K562 (cell line): ENCODE data around the gene FAM50A. TPM values are rescaled to one million over a fixed set of nuclear protein-coding genes. Genes with fewer than 3 reads are reported as not detected.

ENCODE experiments used
- ATAC-seq: fragments of 200-7000 bp; cut with Tn5 transposase; 3 replicates; pipeline ENCODE4 v1.9.1; 2020; ENCODE audit warnings: moderate library complexity
- BruUV-seq: library from RNA; stranded (reverse); fragments of 400-500 nt; replicated peaks from 2 replicates; lab custom pipeline; 2021; lab: Mats Ljungman, UMichigan
- CTCF ChIA-PET: fragments of 300-600 bp; formaldehyde crosslinking; extraction: SDS; loops from one replicate; lab custom pipeline; 2021; ENCODE audit warnings: low intra/inter-chr PET ratio; lab: Yijun Ruan, JAX
- POLR2A ChIA-PET: fragments of 300-600, 350-650 bp; sonication (Branson Sonifier 250); formaldehyde crosslinking; extraction: SDS; loops from one replicate; lab custom pipeline; 2021; ENCODE audit warnings: antibody characterized with exemption, inconsistent platforms; lab: Yijun Ruan, JAX
- DNase-seq, 4 experiments: peaks; one replicate each; pipeline versions ENCODE4 v3.0.0 to v3.0.0-alpha.2; 2011 to 2018; ENCODE audit warnings: low spot score in 3 of 4, mixed read lengths in 3 of 4; ENCODE audit errors: extremely low read depth in 1 of 4
- FAIRE-seq: peaks from 2 replicates; lab custom pipeline; 2011; peaks lifted over from hg19 to GRCh38; lab: Jason Lieb, UNC
- H2AFZ ChIP-seq: 2 replicates; pipeline ENCODE4 v1.6.0; 2011; ENCODE audit warnings: low read depth, low read length, control low read depth, inconsistent platforms
- H3K27ac ChIP-seq: fragments of 200-600 bp; 3 replicates; pipeline ENCODE4 v1.8.0; 2011; ENCODE audit warnings: low read depth, mild to moderate bottlenecking, control low read depth, inconsistent platforms, low read length, moderate library complexity, mixed read lengths; ENCODE audit errors: extremely low read depth
- H3K27me3 ChIP-seq, 2 experiments: fragments of 300-600 bp in 1 of 2; 2 replicates in 1 of 2; 3 replicates in 1 of 2; pipeline versions ENCODE4 v1.6.0 to v1.8.0; 2011; ENCODE audit warnings: inconsistent platforms in 2 of 2, low read length in 2 of 2, mild to moderate bottlenecking in 1 of 2, mixed read lengths in 1 of 2, moderate library complexity in 1 of 2; ENCODE audit not compliant: control insufficient read depth in 2 of 2, insufficient read depth in 2 of 2
- H3K36me3 ChIP-seq: fragments of 300-600 bp; 3 replicates; pipeline ENCODE4 v1.8.0; 2011; ENCODE audit warnings: mild to moderate bottlenecking, low read length, inconsistent platforms; ENCODE audit not compliant: control insufficient read depth, insufficient read depth
- H3K4me1 ChIP-seq, 2 experiments: fragments of 200-600 bp in 1 of 2; replicated peaks in 1 of 2; 2 replicates in 1 of 2; 3 replicates in 1 of 2; pipeline versions ENCODE4 v1.5.1 to v1.8.0; 2011; ENCODE audit warnings: inconsistent platforms in 2 of 2, low read length in 2 of 2, mild to moderate bottlenecking in 1 of 2, mixed read lengths in 1 of 2, moderate library complexity in 1 of 2; ENCODE audit not compliant: control insufficient read depth in 2 of 2, insufficient read depth in 2 of 2
- H3K4me2 ChIP-seq: 2 replicates; pipeline ENCODE4 v1.6.1; 2011; ENCODE audit warnings: low read length, control low read depth, inconsistent platforms, mixed read lengths; ENCODE audit not compliant: insufficient read depth
- H3K4me3 ChIP-seq: fragments of 200-600 bp; sonication (generic), shearing (Covaris generic); 2 replicates; pipeline ENCODE4 v1.5.1; 2016; ENCODE audit warnings: control low read depth, inconsistent platforms
- H3K79me2 ChIP-seq: fragments of 200-600 bp; 3 replicates; pipeline ENCODE4 v1.8.0; 2011; ENCODE audit warnings: low read length, inconsistent platforms; ENCODE audit not compliant: control insufficient read depth, insufficient read depth
- H3K9ac ChIP-seq, 2 experiments: 2 replicates each; pipeline versions ENCODE4 v1.6.0 to v1.6.1; 2011; ENCODE audit warnings: low read depth in 2 of 2, low read length in 2 of 2, control low read depth in 1 of 2, inconsistent platforms in 1 of 2, mild to moderate bottlenecking in 1 of 2, mixed read lengths in 1 of 2; ENCODE audit not compliant: insufficient read depth in 1 of 2
- H3K9me1 ChIP-seq: one replicate; pipeline ENCODE4 v1.6.0; 2011; ENCODE audit warnings: inconsistent platforms, mild to moderate bottlenecking, low read length, moderate library complexity; ENCODE audit not compliant: control insufficient read depth, insufficient read depth
- H3K9me3 ChIP-seq: replicated peaks from 2 replicates; pipeline ENCODE4 v1.5.1; 2011; ENCODE audit warnings: low read depth, low read length, inconsistent platforms; ENCODE audit not compliant: control insufficient read depth, insufficient read depth
- H4K20me1 ChIP-seq: replicated peaks from 2 replicates; pipeline ENCODE4 v1.6.1; 2011; ENCODE audit warnings: low read length, inconsistent platforms, mixed read lengths; ENCODE audit not compliant: control insufficient read depth, insufficient read depth
- CCAR2 ChIP-seq: fragments of 200-400 bp; formaldehyde crosslinking; IDR thresholded peaks from 2 replicates; pipeline ENCODE4 v1.6.1; 2017; ENCODE audit warnings: mild to moderate bottlenecking, low read depth, low read length
- NCOR1 ChIP-seq: fragments of 450-650 bp; IDR thresholded peaks from 2 replicates; pipeline ENCODE4 v1.6.1; 2016; ENCODE audit warnings: mild to moderate bottlenecking, moderate library complexity
- POLR2AphosphoS2 ChIP-seq: IDR thresholded peaks from 2 replicates; pipeline ENCODE4 v1.6.1; 2012; ENCODE audit warnings: low read length, improper control_type of control experiment
- PTRF ChIP-seq: fragments of 450-650 bp; IDR thresholded peaks from 2 replicates; pipeline ENCODE4 v1.6.1; 2016; ENCODE audit warnings: mild to moderate bottlenecking, missing genetic modification characterization, missing compliant biosample characterization
- PURB ChIP-seq: sonication (generic); formaldehyde crosslinking; IDR thresholded peaks from 2 replicates; pipeline ENCODE4 v1.9.0; 2021; ENCODE audit warnings: low read depth, mild to moderate bottlenecking, missing genetic modification reagents
- RBM15 ChIP-seq: fragments of 200-400 bp; formaldehyde crosslinking; IDR thresholded peaks from 2 replicates; pipeline ENCODE4 v1.6.1; 2018; ENCODE audit warnings: mild to moderate bottlenecking, low read length, moderate library complexity; ENCODE audit not compliant: insufficient read depth
- SIX5 ChIP-seq, 2 experiments: IDR thresholded peaks; 2 replicates each; pipeline ENCODE4 v1.6.1; 2011; ENCODE audit warnings: low read length in 2 of 2, borderline replicate concordance in 1 of 2, low read depth in 1 of 2, mild to moderate bottlenecking in 1 of 2, moderate library complexity in 1 of 2; ENCODE audit not compliant: insufficient read depth in 1 of 2
- ZNF212 ChIP-seq: fragments of 450-650 bp; formaldehyde crosslinking; IDR thresholded peaks from 2 replicates; pipeline ENCODE4 v1.4.0; 2020; ENCODE audit warnings: mild to moderate bottlenecking
- ZNF274 ChIP-seq: IDR thresholded peaks from 2 replicates; pipeline ENCODE4 v1.6.1; 2011; ENCODE audit warnings: low read depth, mild to moderate bottlenecking, low read length, moderate library complexity, borderline replicate concordance
- ZNF384 ChIP-seq: IDR thresholded peaks from 2 replicates; pipeline ENCODE4 v1.6.1; 2012; ENCODE audit warnings: low read depth, low read length, improper control_type of control experiment
- WGBS: fragments of 100-300 bp; shearing (Covaris generic); methylation state at CpG from one replicate; pipeline ENCODE4 v1.1.6; 2016; ENCODE audit warnings: low coverage, mixed read lengths; ENCODE audit not compliant: insufficient coverage; ENCODE audit errors: missing lambda C conversion rate; 5-methylcytosine and 5-hydroxymethylcytosine counted together
- in situ Hi-C: fragments of 300-500 bp; cut with MboI; formaldehyde crosslinking; loops from 4 replicates; pipeline ENCODE4 v1.15.0; 2018; ENCODE audit warnings: inconsistent platforms, mixed read lengths
- intact Hi-C: fragments of 100-400 bp; cut with micrococcal nuclease; formaldehyde crosslinking; loops from 2 replicates; pipeline ENCODE4 v1.14.2; 2022
- polyA plus RNA-seq, 8 experiments: library from polyadenylated mRNA; depleted of rRNA in 4 of 8; stranded (reverse) in 5 of 8; unstranded in 3 of 8; fragments of >200 nt; fragmentation: Nextera tagmentation in 2 of 8; fragmentation: Illumina TruSeq in 1 of 8; extraction: Ambion mirVana in 2 of 8; extraction: Trizol in 1 of 8; gene quantifications; 2 replicates each; pipeline versions ENCODE4 v1.2.1 to v1.2.3, GENCODE V29; 2011 to 2014; ENCODE audit warnings: inconsistent platforms in 1 of 8, missing spikeins in 1 of 8
- total RNA-seq, 7 experiments: library from RNA; depleted of rRNA in 6 of 7; stranded (reverse); fragments of >200 nt in 6 of 7; fragmentation: Illumina TruSeq in 2 of 7; extraction: Trizol in 2 of 7; gene quantifications; 2 replicates each; pipeline versions ENCODE4 v1.2.1 to v1.2.3, GENCODE V29; 2011 to 2021; ENCODE audit warnings: low replicate concordance in 1 of 7
- TF ChIP-seq, protein P1 (sequence below): fragments of 450-650 bp; formaldehyde crosslinking; IDR thresholded peaks from 2 replicates; pipeline ENCODE4 v1.4.0; 2020; ENCODE audit warnings: mild to moderate bottlenecking, moderate library complexity
- TF ChIP-seq, protein P2 (sequence below): fragments of 250-450 bp; sonication (Bioruptor Pico); IDR thresholded peaks from 2 replicates; pipeline ENCODE4 v1.5.0; 2022; ENCODE audit warnings: mild to moderate bottlenecking
- TF ChIP-seq, protein P3 (sequence below), 2 experiments: IDR thresholded peaks; 2 replicates each; pipeline ENCODE4 v1.6.1; 2011; ENCODE audit warnings: borderline replicate concordance in 1 of 2, control low read depth in 1 of 2, low read depth in 1 of 2, low read length in 1 of 2, mild to moderate bottlenecking in 1 of 2, mixed read lengths in 1 of 2, moderate library complexity in 1 of 2; ENCODE audit not compliant: insufficient read depth in 1 of 2, insufficient read length in 1 of 2, poor library complexity in 1 of 2, severe bottlenecking in 1 of 2; ENCODE audit errors: extremely low read depth in 1 of 2
- TF ChIP-seq, protein P4 (sequence below): fragments of 450-650 bp; IDR thresholded peaks from 2 replicates; pipeline ENCODE4 v1.6.1; 2016; ENCODE audit warnings: mild to moderate bottlenecking

Gene FAM50A
- total and polyA plus RNA-seq, 9 of the 15 experiments (the other 6 are each of a cell fraction or from before 2014, with no cell fraction given): 4.4 to 114 (median 67.3) TPM

DNA sequence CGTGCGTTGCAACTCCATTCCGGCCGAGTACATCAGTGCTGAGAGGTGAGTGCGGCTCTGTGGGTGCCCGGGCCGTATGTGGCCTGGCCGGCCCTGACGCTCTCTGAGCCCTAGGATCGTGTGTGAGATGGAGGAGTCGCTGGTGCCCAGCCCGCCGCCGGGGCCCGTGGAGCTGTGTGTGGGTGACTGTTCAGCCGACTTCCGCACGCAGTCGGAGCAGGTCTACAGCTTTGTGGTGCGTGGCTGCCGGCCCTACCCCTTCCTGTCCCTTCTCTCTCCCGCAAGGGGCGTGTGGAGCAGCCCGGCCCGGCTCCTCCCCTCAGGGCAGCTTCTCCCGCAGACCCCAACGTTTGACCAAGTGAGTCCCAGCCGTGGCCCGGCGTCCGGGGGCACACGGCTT, 22.1 kb downstream of the FAM50A start:
- no peaks in the 10 kb centered on the region for H3K27me3 ChIP-seq
- TF ChIP-seq, protein P1, sequence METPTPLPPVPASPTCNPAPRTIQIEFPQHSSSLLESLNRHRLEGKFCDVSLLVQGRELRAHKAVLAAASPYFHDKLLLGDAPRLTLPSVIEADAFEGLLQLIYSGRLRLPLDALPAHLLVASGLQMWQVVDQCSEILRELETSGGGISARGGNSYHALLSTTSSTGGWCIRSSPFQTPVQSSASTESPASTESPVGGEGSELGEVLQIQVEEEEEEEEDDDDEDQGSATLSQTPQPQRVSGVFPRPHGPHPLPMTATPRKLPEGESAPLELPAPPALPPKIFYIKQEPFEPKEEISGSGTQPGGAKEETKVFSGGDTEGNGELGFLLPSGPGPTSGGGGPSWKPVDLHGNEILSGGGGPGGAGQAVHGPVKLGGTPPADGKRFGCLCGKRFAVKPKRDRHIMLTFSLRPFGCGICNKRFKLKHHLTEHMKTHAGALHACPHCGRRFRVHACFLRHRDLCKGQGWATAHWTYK (CRISPR knock-in tag): no peak
- TF ChIP-seq, protein P2, sequence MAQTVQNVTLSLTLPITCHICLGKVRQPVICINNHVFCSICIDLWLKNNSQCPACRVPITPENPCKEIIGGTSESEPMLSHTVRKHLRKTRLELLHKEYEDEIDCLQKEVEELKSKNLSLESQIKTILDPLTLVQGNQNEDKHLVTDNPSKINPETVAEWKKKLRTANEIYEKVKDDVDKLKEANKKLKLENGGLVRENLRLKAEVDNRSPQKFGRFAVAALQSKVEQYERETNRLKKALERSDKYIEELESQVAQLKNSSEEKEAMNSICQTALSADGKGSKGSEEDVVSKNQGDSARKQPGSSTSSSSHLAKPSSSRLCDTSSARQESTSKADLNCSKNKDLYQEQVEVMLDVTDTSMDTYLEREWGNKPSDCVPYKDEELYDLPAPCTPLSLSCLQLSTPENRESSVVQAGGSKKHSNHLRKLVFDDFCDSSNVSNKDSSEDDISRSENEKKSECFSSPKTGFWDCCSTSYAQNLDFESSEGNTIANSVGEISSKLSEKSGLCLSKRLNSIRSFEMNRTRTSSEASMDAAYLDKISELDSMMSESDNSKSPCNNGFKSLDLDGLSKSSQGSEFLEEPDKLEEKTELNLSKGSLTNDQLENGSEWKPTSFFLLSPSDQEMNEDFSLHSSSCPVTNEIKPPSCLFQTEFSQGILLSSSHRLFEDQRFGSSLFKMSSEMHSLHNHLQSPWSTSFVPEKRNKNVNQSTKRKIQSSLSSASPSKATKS (CRISPR knock-in tag): no peak
- TF ChIP-seq ZNF274 (no peak), PTRF (tag) (no peak), POLR2AphosphoS2 (no peak), ZNF212 (CRISPR knock-in tag) (no peak), ZNF384 (no peak), CCAR2 (no peak), NCOR1 (no peak), SIX5 (IDR thresholded peaks at IDR 0.05; ENCODE audit: borderline replicate concordance in 1 of 2, insufficient read depth in 1 of 2, low read depth in 1 of 2, low read length in 2 of 2) (no peak), PURB (no peak), RBM15 (no peak)
- TF ChIP-seq, protein P3, sequence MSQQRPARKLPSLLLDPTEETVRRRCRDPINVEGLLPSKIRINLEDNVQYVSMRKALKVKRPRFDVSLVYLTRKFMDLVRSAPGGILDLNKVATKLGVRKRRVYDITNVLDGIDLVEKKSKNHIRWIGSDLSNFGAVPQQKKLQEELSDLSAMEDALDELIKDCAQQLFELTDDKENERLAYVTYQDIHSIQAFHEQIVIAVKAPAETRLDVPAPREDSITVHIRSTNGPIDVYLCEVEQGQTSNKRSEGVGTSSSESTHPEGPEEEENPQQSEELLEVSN (IDR thresholded peaks at IDR 0.05; ENCODE audit: borderline replicate concordance in 1 of 2, extremely low read depth in 1 of 2, insufficient read depth in 1 of 2, insufficient read length in 1 of 2, low read depth in 1 of 2, low read length in 1 of 2, poor library complexity in 1 of 2, severe bottlenecking in 1 of 2): no peak
- TF ChIP-seq, protein P4, sequence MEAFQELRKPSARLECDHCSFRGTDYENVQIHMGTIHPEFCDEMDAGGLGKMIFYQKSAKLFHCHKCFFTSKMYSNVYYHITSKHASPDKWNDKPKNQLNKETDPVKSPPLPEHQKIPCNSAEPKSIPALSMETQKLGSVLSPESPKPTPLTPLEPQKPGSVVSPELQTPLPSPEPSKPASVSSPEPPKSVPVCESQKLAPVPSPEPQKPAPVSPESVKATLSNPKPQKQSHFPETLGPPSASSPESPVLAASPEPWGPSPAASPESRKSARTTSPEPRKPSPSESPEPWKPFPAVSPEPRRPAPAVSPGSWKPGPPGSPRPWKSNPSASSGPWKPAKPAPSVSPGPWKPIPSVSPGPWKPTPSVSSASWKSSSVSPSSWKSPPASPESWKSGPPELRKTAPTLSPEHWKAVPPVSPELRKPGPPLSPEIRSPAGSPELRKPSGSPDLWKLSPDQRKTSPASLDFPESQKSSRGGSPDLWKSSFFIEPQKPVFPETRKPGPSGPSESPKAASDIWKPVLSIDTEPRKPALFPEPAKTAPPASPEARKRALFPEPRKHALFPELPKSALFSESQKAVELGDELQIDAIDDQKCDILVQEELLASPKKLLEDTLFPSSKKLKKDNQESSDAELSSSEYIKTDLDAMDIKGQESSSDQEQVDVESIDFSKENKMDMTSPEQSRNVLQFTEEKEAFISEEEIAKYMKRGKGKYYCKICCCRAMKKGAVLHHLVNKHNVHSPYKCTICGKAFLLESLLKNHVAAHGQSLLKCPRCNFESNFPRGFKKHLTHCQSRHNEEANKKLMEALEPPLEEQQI: no peak
- H3K79me2 ChIP-seq: peaks cover 1% of the 10 kb centered on the region; the same call in 1 of the 3 replicates
- ATAC-seq: no peak
- H3K9me1 ChIP-seq: no peaks in the 10 kb centered on the region
- H3K36me3 ChIP-seq: peaks cover 88% of the 10 kb centered on the region; the same call in 2 of the 3 replicates
- in situ Hi-C loops: no loop called here
- BruUV-seq: no TSS peak
- no peak overlapping the region for H3K4me2 ChIP-seq
- CTCF ChIA-PET: no interaction called here
- DNase-seq: no peak
- H3K27ac ChIP-seq: no peak overlapping the region
- FAIRE-seq: no peak
- H3K4me1 ChIP-seq: peaks cover 0 to 18% of the 10 kb centered on the region in 2 experiments; a peak in 1 of 5 replicates
- POLR2A ChIA-PET: interaction anchor here (0.9 to 1.6 kb wide), 2 partner anchors 11 kb away, joined by 4 to 5 read pairs; no protein-coding TSS in a partner anchor
- H3K4me3 ChIP-seq: no peak overlapping the region
- intact Hi-C loops: no loop called here
- no peaks in the 10 kb centered on the region for H3K9me3 ChIP-seq
- H2AFZ ChIP-seq: no peak overlapping the region
- WGBS: 91% methylated on average over 16 of the region's 32 CpGs
- H4K20me1 ChIP-seq: no peaks in the 10 kb centered on the region
- no peak overlapping the region for H3K9ac ChIP-seq
